Measurements from ENCODE around the gene SENP1.

Gene SENP1

DNA sequence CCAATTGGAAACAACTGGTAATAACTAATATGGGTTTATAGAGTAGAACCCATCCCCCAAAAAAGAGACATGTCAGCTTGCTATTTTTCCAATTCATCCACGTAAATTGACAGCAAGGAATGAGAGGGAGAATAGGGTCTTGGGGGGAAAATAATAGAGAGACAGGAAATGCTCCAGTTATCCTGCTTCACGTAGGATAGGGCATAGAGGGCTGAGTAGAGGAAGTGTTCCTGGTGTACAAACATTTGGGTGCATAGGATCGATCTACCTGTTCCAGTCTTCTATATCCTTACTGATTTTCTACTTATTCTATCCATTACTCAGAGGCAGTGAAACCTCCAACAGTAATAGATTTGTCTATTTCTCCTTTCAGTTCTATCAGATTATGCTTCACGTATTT, 52.0 kb downstream of the SENP1 start:
- Histone ChIP-seq H3K4me2 (no peak overlapping the region), H3K27ac (no peak overlapping the region), H3K27me3 (ENCODE audit: insufficient read depth, low read depth) (no peaks in the 10 kb centered on the region), H3K79me2 (ENCODE audit: insufficient read depth, low read depth) (no peaks in the 10 kb centered on the region), H3K36me3 (ENCODE audit: insufficient read depth) (no peaks in the 10 kb centered on the region), H2AFZ (ENCODE audit: low read depth) (no peak overlapping the region), H3K9ac (no peak overlapping the region), H3K4me1 (ENCODE audit: low read depth, poor library complexity, severe bottlenecking) (peaks cover 13% of the 10 kb centered on the region), H4K20me1 (ENCODE audit: insufficient read depth) (no peaks in the 10 kb centered on the region), H3K4me3 (IDR thresholded peaks at IDR 0.05; ENCODE audit: insufficient read depth, low read depth, low read length) (no peak overlapping the region)
- TF ChIP-seq, protein P1, sequence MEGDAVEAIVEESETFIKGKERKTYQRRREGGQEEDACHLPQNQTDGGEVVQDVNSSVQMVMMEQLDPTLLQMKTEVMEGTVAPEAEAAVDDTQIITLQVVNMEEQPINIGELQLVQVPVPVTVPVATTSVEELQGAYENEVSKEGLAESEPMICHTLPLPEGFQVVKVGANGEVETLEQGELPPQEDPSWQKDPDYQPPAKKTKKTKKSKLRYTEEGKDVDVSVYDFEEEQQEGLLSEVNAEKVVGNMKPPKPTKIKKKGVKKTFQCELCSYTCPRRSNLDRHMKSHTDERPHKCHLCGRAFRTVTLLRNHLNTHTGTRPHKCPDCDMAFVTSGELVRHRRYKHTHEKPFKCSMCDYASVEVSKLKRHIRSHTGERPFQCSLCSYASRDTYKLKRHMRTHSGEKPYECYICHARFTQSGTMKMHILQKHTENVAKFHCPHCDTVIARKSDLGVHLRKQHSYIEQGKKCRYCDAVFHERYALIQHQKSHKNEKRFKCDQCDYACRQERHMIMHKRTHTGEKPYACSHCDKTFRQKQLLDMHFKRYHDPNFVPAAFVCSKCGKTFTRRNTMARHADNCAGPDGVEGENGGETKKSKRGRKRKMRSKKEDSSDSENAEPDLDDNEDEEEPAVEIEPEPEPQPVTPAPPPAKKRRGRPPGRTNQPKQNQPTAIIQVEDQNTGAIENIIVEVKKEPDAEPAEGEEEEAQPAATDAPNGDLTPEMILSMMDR (conservative IDR thresholded peaks at IDR 0.05; ENCODE audit: low read depth, low read length) = no peak

DNA sequence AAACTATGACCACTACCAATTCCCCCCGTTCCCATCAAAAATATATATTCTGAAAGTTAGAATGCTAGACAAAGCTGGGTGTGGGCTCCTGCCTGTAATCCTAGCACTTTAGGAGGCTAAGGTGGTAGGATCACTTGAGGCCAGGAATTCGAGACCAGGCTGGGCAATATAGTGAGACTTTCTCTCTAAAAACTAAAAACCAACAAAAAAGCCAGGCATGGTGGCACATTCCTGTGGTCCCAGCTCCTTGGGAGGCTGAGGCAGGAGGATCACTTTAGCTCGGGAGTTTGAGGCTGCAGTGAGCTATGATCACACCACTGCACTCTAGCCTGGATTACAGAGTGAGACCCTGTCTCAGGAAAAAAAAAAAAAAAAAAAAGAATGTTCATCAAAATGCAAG, 52.8 kb downstream of the SENP1 start:
- H3K27ac ChIP-seq = no peak overlapping the region
- H2AFZ ChIP-seq (ENCODE audit: low read depth) = no peak overlapping the region
- H3K79me2 ChIP-seq (ENCODE audit: insufficient read depth, low read depth) = no peaks in the 10 kb centered on the region
- TF ChIP-seq, protein P1 (conservative IDR thresholded peaks at IDR 0.05; ENCODE audit: low read depth, low read length) = no peak
- H3K27me3 ChIP-seq (ENCODE audit: insufficient read depth, low read depth) = no peaks in the 10 kb centered on the region
- H3K4me2 ChIP-seq = no peak overlapping the region
- no peak overlapping the region for H3K9ac ChIP-seq
- H4K20me1 ChIP-seq (ENCODE audit: insufficient read depth) = no peaks in the 10 kb centered on the region
- H3K4me1 ChIP-seq (ENCODE audit: low read depth, poor library complexity, severe bottlenecking) = peaks cover 13% of the 10 kb centered on the region
- no peak overlapping the region for H3K4me3 ChIP-seq (IDR thresholded peaks at IDR 0.05; ENCODE audit: insufficient read depth, low read depth, low read length)
- no peaks in the 10 kb centered on the region for H3K36me3 ChIP-seq (ENCODE audit: insufficient read depth)

DNA sequence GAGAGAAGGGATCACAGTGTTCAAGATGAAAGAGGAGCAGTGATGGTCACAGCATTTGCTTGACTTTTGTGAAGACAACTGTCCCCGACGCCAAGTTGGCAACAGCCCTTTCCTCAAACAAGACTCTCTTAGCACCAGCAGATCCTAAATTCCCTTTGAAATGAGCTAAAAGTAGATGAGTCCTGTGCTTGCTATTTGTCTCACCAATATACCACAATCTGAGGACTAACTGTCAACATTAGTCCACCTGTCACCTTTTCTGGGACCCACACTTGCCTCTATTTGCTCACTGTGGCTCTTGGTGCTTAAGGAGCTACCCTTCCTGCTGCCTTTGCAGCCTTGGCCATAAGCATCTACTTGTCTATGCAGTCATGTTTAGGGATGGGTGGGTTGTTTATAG, 54.2 kb downstream of the SENP1 start:
- Histone ChIP-seq H3K27me3 (ENCODE audit: insufficient read depth, low read depth) (no peaks in the 10 kb centered on the region), H3K79me2 (ENCODE audit: insufficient read depth, low read depth) (no peaks in the 10 kb centered on the region), H3K27ac (no peak overlapping the region), H4K20me1 (ENCODE audit: insufficient read depth) (no peaks in the 10 kb centered on the region), H3K4me1 (ENCODE audit: low read depth, poor library complexity, severe bottlenecking) (peaks cover 13% of the 10 kb centered on the region), H3K36me3 (ENCODE audit: insufficient read depth) (no peaks in the 10 kb centered on the region), H2AFZ (ENCODE audit: low read depth) (no peak overlapping the region), H3K4me3 (IDR thresholded peaks at IDR 0.05; ENCODE audit: insufficient read depth, low read depth, low read length) (no peak overlapping the region), H3K4me2 (no peak overlapping the region), H3K9ac (no peak overlapping the region)
- TF ChIP-seq, protein P1 (conservative IDR thresholded peaks at IDR 0.05; ENCODE audit: low read depth, low read length) = no peak

DNA sequence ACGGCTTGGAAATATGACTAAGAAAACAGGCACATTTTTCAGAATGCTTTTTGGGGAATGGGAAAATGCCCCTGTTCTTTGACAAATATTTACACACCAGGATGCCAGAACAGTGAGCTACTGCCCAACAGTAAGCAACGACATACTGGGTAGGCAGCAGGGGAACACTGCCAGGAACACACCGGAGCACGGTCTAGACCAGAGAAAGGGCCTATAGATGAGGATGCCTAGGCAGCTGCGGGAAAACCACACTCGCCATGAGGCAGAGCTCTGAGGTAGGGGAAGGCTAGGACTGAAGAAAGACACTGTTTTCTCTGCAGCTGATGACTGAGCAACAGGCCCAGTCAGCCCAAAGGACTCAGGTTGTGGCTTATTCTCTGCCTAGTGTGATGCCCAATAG, 55.7 kb downstream of the SENP1 start:
- Histone ChIP-seq H3K4me3 (IDR thresholded peaks at IDR 0.05; ENCODE audit: insufficient read depth, low read depth, low read length) (no peak overlapping the region), H2AFZ (ENCODE audit: low read depth) (no peak overlapping the region), H4K20me1 (ENCODE audit: insufficient read depth) (no peaks in the 10 kb centered on the region), H3K4me1 (ENCODE audit: low read depth, poor library complexity, severe bottlenecking) (peaks cover 9% of the 10 kb centered on the region), H3K36me3 (ENCODE audit: insufficient read depth) (no peaks in the 10 kb centered on the region; the same call in 1 of the 2 replicates), H3K9ac (no peak overlapping the region), H3K27me3 (ENCODE audit: insufficient read depth, low read depth) (no peaks in the 10 kb centered on the region), H3K27ac (no peak overlapping the region), H3K4me2 (no peak overlapping the region), H3K79me2 (ENCODE audit: insufficient read depth, low read depth) (no peaks in the 10 kb centered on the region)
- TF ChIP-seq, protein P1 (conservative IDR thresholded peaks at IDR 0.05; ENCODE audit: low read depth, low read length) = no peak
